HepG2 (cell line): ENCODE results near the gene C1orf198.

Experiments
- ARNT ChIP-seq: fragments of 450-650 bp; IDR thresholded peaks from 2 replicates; pipeline ENCODE4 v1.6.1; 2017
- CBX5 ChIP-seq: sonication (generic); formaldehyde crosslinking; IDR thresholded peaks from 2 replicates; pipeline ENCODE4 v1.4.0; 2020; ENCODE audit warnings: missing genetic modification reagents, borderline replicate concordance
- CTCF ChIP-seq: sonication (generic); formaldehyde crosslinking; IDR thresholded peaks from 2 replicates; pipeline ENCODE4 v1.5.0; 2020; ENCODE audit warnings: mild to moderate bottlenecking, missing genetic modification reagents, moderate library complexity
- EZH2 ChIP-seq: conservative IDR thresholded peaks from 2 replicates; pipeline ENCODE4 v1.6.1; 2012; ENCODE audit warnings: mild to moderate bottlenecking, low read depth, low read length, moderate library complexity
- FOSL1 ChIP-seq: sonication (generic); formaldehyde crosslinking; IDR thresholded peaks from 2 replicates; pipeline ENCODE4 v1.9.0; 2021; ENCODE audit warnings: missing genetic modification reagents, borderline replicate concordance
- GABPA ChIP-seq, 2 experiments: IDR thresholded peaks; 2 replicates each; pipeline ENCODE4 v1.6.1; 2011 to 2016; ENCODE audit warnings: low read depth in 2 of 2, low read length in 1 of 2, missing biosample characterization in 1 of 2, missing genetic modification characterization in 1 of 2
- HDAC1 ChIP-seq: sonication (generic); formaldehyde crosslinking; IDR thresholded peaks from 2 replicates; pipeline ENCODE4 v1.5.1; 2020; ENCODE audit warnings: mild to moderate bottlenecking, missing genetic modification reagents
- HDAC2 ChIP-seq: sonication (generic); formaldehyde crosslinking; IDR thresholded peaks from 2 replicates; pipeline ENCODE4 v1.4.0; 2020; ENCODE audit warnings: missing genetic modification reagents
- HDAC6 ChIP-seq: fragments of 200-600 bp; sonication (generic); IDR thresholded peaks from 2 replicates; pipeline ENCODE4 v1.7.0; 2017; ENCODE audit warnings: mild to moderate bottlenecking, antibody characterized with exemption, low read length, low read depth
- NR2C2 ChIP-seq: sonication (generic); formaldehyde crosslinking; IDR thresholded peaks from 2 replicates; pipeline ENCODE4 v1.4.0; 2020; ENCODE audit warnings: missing genetic modification reagents, mild to moderate bottlenecking, moderate library complexity, borderline replicate concordance
- POLR2AphosphoS5 ChIP-seq: IDR thresholded peaks from 2 replicates; pipeline ENCODE4 v1.6.1; 2012; ENCODE audit warnings: low read depth, low read length
- RFX5 ChIP-seq: IDR thresholded peaks from 2 replicates; pipeline ENCODE4 v1.6.1; 2011; ENCODE audit warnings: low read depth, low read length, improper control_type of control experiment
- ZNF274 ChIP-seq: sonication (generic); formaldehyde crosslinking; IDR thresholded peaks from 2 replicates; pipeline ENCODE4 v1.5.1; 2020; ENCODE audit warnings: mild to moderate bottlenecking, missing genetic modification reagents
- TF ChIP-seq, protein P1 (sequence below): sonication (generic); formaldehyde crosslinking; IDR thresholded peaks from 2 replicates; pipeline ENCODE4 v1.5.0; 2020; ENCODE audit warnings: missing genetic modification reagents, mild to moderate bottlenecking, borderline replicate concordance

DNA sequence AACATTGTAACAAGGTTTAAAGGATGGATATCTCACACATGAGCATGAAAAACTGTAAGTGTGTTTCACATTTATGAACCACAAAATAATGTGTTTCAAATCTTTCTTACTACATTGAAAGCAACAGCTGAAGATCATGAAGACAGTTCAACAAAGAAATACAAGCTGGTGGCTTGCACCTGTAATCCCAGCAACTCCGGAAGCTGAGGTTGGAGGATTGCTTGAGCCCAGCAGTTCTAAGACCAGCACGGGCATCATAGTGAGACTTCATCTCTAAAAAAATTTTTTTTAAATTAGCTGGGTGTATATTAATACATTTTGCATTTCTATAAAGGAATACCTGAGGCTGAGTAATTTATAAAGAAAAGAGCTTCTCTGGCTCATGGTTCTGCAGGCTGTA, 27.1 kb upstream of the C1orf198 start:
- TF ChIP-seq, protein P1, sequence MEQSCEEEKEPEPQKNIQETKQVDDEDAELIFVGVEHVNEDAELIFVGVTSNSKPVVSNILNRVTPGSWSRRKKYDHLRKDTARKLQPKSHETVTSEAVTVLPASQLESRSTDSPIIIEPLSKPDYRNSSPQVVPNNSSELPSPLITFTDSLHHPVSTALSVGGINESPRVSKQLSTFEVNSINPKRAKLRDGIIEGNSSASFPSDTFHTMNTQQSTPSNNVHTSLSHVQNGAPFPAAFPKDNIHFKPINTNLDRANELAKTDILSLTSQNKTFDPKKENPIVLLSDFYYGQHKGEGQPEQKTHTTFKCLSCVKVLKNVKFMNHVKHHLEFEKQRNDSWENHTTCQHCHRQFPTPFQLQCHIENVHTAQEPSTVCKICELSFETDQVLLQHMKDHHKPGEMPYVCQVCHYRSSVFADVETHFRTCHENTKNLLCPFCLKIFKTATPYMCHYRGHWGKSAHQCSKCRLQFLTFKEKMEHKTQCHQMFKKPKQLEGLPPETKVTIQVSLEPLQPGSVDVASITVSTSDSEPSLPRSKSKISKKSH: no peak
- TF ChIP-seq RFX5 (no peak), HDAC6 (no peak), GABPA (IDR thresholded peaks at IDR 0.05; ENCODE audit: low read depth, low read length) (no peak), GABPA (CRISPR knock-in tag; IDR thresholded peaks at IDR 0.05; ENCODE audit: low read depth) (no peak), FOSL1 (CRISPR knock-in tag) (no peak), POLR2AphosphoS5 (no peak), CTCF (CRISPR knock-in tag) (no peak), CBX5 (no peak), HDAC2 (no peak), ARNT (no peak), HDAC1 (CRISPR knock-in tag) (no peak), NR2C2 (CRISPR knock-in tag) (no peak), EZH2 (no peak), ZNF274 (CRISPR knock-in tag) (no peak)
